Stimulated activated CD4-positive, alpha-beta T cell treated with anti-CD3 and anti-CD28 coated beads, Interleukin-4, amount 100 ng/mL, for 48 hours (primary cell): ENCODE results near the gene SEPTIN2.
"Not testable (repeated sequence)": the region's sequence is repeated elsewhere in the genome, so short reads cannot be mapped to it uniquely, and the experiment has no call there.

Source experiments
- DNase-seq, 2 donors: peaks; one replicate each; pipeline ENCODE4 v3.0.0-alpha.2; 2020; ENCODE audit warnings: low read depth in 2 of 2

The SEPTIN2 gene

DNA sequence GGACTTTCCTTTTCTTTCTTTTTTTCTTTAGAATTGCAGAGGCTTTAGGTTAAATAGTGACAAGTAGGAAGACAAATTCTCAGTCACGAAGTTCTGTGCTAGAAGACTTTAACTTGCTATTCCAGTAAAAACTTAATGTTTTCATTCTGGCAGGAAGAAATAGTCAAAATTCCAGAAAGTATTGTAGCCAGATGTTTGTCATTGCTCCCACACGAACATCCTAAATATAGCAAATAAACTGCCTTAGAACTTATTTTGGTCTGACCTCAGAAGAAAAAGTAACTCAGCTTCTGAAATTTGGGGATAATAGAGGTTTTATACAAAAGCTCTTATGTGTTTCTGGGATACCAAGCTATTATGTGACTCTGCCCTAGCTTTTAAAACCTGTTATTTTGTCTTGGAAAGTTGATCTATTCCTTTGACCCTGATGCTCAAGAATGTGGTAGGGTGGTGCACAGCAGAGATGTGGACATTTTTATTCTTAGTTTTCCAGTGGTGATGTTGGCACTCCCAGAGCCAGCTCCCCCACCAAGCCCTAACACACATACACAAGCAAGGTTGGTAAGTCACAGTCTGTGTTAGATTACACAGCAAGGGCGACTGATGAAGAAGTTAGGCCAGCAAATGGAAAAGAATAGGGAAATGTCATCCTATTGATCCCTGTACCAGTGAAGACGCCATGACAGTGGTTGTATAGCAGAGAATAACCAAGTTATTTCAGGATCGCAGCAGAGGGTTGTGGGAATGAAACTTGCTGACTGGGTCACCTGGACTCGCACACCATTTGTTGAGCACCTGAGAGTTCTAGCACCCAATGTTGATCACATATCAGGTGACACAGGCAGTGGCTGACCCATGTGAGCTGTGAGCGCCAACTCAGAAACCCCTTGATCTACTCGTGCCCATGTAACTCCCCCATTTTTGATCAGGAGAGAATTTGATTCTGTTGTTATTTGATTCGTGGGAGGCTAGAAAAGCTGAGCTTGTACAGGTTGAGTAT lies 64.1 kb downstream of the SEPTIN2 start:
- DNase-seq, result no peak

- no peak for DNase-seq
Observed at GRCh38 chr2:241381872-241382271, 66.1 kb downstream of the SEPTIN2 start.

DNA sequence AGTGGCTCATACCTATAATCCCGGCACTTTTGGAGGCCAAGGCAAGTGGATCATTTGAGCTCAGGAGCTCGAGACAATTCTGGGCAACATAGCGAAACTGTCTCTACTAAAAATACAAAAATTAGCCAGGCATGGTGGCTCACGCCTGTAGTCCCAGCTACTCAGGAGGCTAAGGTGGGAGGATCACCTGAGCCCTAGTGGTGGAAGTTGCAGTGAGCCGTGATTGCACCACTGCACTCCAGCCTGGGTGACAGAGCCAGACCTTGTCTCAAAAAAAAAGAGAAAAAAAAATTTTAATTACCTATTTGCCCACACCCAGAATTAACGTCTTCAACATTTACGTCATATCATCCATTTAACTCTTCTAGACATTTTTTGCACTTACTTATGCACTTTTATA lies 69.7 kb downstream of the SEPTIN2 start:
- DNase-seq, result not testable (repeated sequence)

GRCh38 chr2:241386519-241386918 lies 70.8 kb downstream of the SEPTIN2 start:
- DNase-seq, result no peak

DNA sequence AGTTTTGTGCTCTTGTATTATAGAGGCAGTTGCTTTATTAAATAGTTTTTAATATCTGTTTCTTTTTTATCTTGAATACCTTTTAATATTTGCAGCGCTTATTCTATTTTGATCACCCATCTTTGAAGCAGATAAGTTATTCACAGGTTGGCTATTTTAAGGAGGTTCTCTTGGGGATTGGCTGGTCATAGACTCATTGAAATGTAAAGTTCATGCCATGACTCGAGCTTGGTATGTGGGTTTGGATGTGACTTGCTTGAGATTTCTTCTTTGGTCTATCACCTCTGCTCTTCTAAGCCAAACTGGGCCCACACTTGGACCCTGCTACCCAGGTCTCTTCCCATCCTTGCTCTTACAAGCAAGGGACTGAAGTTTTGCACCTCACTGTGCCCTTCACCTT lies 74.0 kb downstream of the SEPTIN2 start:
- no peak for DNase-seq

DNA sequence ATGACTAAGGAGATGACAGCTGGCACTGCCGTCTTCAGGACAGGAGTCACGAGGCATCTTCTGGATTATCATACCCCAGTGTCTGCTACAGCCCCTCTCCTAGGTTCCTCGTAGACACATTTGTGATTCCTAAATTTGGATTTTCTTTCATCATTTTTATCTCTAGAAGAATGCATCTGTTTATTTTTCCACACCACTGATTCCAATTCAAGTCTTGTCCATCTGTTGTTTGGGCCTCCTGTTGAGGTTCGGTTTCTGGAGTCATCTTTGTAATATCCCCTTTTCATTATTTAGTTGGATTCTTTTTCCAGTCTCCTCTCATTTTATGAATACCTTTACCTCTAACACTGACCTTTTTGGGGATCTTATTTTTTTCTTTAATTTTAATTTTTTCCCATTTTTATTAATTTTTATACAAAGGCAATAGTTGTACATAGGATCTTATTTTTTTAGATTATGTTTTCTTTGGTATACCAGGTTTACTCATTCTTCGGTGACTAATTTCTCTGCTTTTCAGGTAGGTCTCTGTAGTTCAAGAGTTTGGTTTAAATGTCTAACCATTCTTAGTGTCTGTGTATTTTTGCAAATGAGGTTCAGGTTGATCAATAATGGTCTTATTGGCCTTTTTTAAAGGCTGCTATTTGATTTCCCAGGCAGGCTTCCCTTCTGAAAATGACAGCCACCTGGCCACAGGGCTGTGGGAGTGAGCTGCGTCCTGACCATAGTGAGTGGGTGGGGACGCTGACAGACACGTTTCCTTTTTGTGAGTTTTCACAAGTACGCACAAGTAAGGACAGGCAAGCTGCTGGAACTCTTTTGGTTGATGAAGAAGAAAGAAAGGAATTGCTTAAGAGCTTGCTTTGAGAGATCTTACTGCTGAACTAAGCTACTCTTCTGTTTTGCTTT lies 74.8 kb downstream of the SEPTIN2 start:
- DNase-seq, result peak in 1 of 2 donors; percentile 9

- DNase-seq, result no peak
Observed at GRCh38 chr2:241391892-241392665, 76.4 kb downstream of the SEPTIN2 start.

DNA sequence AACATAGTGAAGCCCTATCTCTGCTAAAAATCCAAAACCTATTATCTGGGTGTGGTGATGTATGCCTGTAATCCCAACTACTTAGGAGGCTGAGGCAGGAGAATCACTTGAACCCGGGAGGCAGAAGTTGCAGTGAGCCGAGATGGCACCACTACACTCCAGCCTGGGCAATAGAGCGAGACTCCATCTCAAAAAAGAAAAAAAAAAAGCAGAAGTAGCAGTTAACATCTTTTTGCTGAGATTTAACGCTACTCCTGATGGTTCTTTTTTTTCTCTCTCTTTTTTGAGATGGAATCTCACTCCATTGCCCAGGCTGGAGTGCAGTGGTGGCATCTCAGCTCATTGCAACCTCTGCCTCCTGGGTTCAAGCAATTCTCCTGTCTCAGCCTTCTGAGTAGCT lies 77.0 kb downstream of the SEPTIN2 start:
- DNase-seq, result not testable (repeated sequence)

DNA sequence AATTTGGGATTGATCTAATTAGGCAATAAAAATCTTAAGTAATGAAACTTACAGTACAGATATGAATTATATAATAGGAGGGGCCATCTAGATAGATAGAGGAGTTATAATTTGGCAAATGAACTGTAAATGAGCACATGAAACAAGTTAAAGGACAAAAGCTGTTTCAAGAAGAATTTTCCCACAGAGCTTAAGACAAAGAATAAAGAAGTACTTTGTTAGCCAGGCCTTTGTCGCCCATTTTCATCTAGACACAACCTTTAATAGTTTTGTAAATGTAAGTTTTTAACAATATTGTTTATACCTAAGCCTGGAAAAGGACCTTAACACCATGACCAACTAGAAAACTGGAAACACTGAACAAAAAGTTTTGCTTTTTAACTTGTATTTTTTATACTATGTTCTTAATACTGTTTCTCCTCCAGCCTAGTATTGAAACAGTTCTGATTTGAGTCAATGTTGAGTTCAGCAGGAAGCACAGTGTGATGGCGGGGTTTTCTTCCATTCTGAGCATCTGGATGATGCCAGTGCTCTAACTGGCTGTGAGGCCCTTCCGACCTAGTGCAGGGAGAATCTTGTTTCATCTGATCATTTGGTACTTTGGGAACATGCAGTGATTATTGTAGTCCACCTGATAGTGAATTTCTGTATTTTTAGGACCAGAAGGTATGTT lies 77.9 kb downstream of the SEPTIN2 start:
- DNase-seq, result no peak

DNA sequence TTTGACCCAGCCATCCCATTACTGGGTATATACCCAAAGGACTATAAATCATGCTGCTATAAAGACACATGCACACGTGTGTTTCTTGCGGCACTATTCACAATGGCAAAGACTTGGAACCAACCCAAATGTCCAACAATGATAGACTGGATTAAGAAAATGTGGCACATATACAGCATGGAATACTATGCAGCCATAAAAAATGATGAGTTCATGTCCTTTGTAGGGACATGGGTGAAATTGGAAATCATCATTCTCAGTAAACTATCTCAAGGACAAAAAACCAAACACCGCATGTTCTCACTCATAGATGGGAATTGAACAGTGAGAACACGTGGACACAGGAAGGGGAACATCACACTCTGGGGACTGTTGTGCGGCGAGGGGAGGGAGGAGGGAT lies 81.1 kb downstream of the SEPTIN2 start:
- not testable (repeated sequence) for DNase-seq

GRCh38 chr2:241399941-241400922 lies 84.5 kb downstream of the SEPTIN2 start:
- no peak for DNase-seq
